GM12878 (cell line): Measurements from ENCODE around the gene MORN4.

Source experiments
- EZH2 ChIP-seq: IDR thresholded peaks from 2 replicates; pipeline ENCODE4 v1.6.1; 2012; ENCODE audit warnings: low read depth, mild to moderate bottlenecking, control low read depth, inconsistent platforms, low read length, borderline replicate concordance; ENCODE audit not compliant: control insufficient read depth
- POLR2A ChIP-seq: IDR thresholded peaks from 2 replicates; pipeline ENCODE4 v1.6.1; 2011; ENCODE audit warnings: low read depth, mild to moderate bottlenecking, low read length
- SMARCA5 ChIP-seq: fragments of 450-650 bp; IDR thresholded peaks from 2 replicates; pipeline ENCODE4 v1.6.1; 2017; ENCODE audit warnings: mild to moderate bottlenecking
- ZNF24 ChIP-seq: fragments of 450-650 bp; IDR thresholded peaks from 2 replicates; pipeline ENCODE4 v1.6.1; 2017; ENCODE audit warnings: antibody characterized with exemption, mild to moderate bottlenecking

- TF ChIP-seq POLR2A (no peak), SMARCA5 (no peak), EZH2 (no peak), ZNF24 (no peak)
These were observed 61.7 kb downstream of the MORN4 start for GRCh38 chr10:97571622-97572021.
